ENCODE data around the gene IL12RB2. TPM values are rescaled to one million over a fixed set of nuclear protein-coding genes. Genes with fewer than 3 reads are reported as not detected.

The IL12RB2 gene
- total and polyA plus RNA-seq, 2 donors (not counting 1 experiment from before 2014, with no cell fraction given): 0.67 TPM; not detected in 1

GRCh38 chr1:67376381-67376780 lies 68.7 kb downstream of the IL12RB2 start:
- H3K4me3 Mint-ChIP-seq: no peak overlapping the region
- H3K27ac ChIP-seq (ENCODE audit: low read length in 2 of 2): no peak overlapping the region
- H4K20me1 ChIP-seq (ENCODE audit: control insufficient read depth, insufficient read depth, low read length, poor library complexity, severe bottlenecking): no peaks in the 10 kb centered on the region
- intact Hi-C loops (cut with micrococcal nuclease): no loop called here
- H3K9me3 Mint-ChIP-seq (ENCODE audit: insufficient read depth): peaks cover 6% of the 10 kb centered on the region
- no peaks in the 10 kb centered on the region for H3K4me1 Mint-ChIP-seq
- no peaks in the 10 kb centered on the region for H3K27me3 ChIP-seq (replicated peaks in 1 of 4; ENCODE audit: control extremely low read depth in 1 of 4, control insufficient read depth in 3 of 4, insufficient read depth in 4 of 4, low read length in 3 of 4)
- no peaks in the 10 kb centered on the region for H3K36me3 ChIP-seq (replicated peaks in 1 of 2; ENCODE audit: control extremely low read depth in 1 of 2, control insufficient read depth in 1 of 2, extremely low read depth in 1 of 2, insufficient read depth in 2 of 2, low read length in 1 of 2)
- H3K27ac Mint-ChIP-seq: no peak overlapping the region
- no peak overlapping the region for H3K4me2 ChIP-seq (replicated peaks; ENCODE audit: low read depth, low read length, poor library complexity, severe bottlenecking)
- H3K27me3 Mint-ChIP-seq: no peaks in the 10 kb centered on the region
- no peaks in the 10 kb centered on the region for H3K79me2 ChIP-seq (ENCODE audit: control insufficient read depth, insufficient read depth, low read length)
- CTCF ChIA-PET: no interaction called here
- ATAC-seq (ENCODE audit: low read depth) (no peak), DNase-seq (no peak)
- WGBS (ENCODE audit: insufficient coverage): 100% methylated on average over 2 of the region's 3 CpGs
- no peak overlapping the region for H3K4me3 ChIP-seq (ENCODE audit: control extremely low read depth in 1 of 5, extremely low read depth in 1 of 5, insufficient read depth in 1 of 5, low read depth in 2 of 5, low read length in 4 of 5)
- POLR2A ChIA-PET: no interaction called here
- H3K4me1 ChIP-seq (ENCODE audit: control insufficient read depth in 2 of 2, insufficient read depth in 2 of 2, low read length in 2 of 2): no peaks in the 10 kb centered on the region
- no peaks in the 10 kb centered on the region for H3K9me3 ChIP-seq (ENCODE audit: control extremely low read depth in 1 of 3, control insufficient read depth in 2 of 3, insufficient read depth in 1 of 3, low read length in 2 of 3)
- no peak overlapping the region for H3K9ac ChIP-seq (ENCODE audit: low read length)
- TF ChIP-seq EZH2 (IDR thresholded peaks at IDR 0.05; ENCODE audit: borderline replicate concordance, insufficient read depth, low read depth, low read length, poor library complexity, severe bottlenecking) (no peak), CTCF (IDR thresholded peaks at IDR 0.05) (no peak)
- H2AFZ ChIP-seq (ENCODE audit: insufficient read depth, low read depth, low read length, poor library complexity, severe bottlenecking): no peak overlapping the region

- ATAC-seq (ENCODE audit: low read depth) (no peak), DNase-seq (no peak)
- Histone ChIP-seq H3K27ac (ENCODE audit: low read length in 2 of 2) (no peak overlapping the region), H3K4me3 (ENCODE audit: control extremely low read depth in 1 of 5, extremely low read depth in 1 of 5, insufficient read depth in 1 of 5, low read depth in 2 of 5, low read length in 4 of 5) (no peak overlapping the region), H3K4me1 (ENCODE audit: control insufficient read depth in 2 of 2, insufficient read depth in 2 of 2, low read length in 2 of 2) (no peaks in the 10 kb centered on the region), H2AFZ (ENCODE audit: insufficient read depth, low read depth, low read length, poor library complexity, severe bottlenecking) (no peak overlapping the region), H3K79me2 (ENCODE audit: control insufficient read depth, insufficient read depth, low read length) (no peaks in the 10 kb centered on the region), H3K9me3 (ENCODE audit: control extremely low read depth in 1 of 3, control insufficient read depth in 2 of 3, insufficient read depth in 1 of 3, low read length in 2 of 3) (no peaks in the 10 kb centered on the region), H3K27me3 (replicated peaks in 1 of 4; ENCODE audit: control extremely low read depth in 1 of 4, control insufficient read depth in 3 of 4, insufficient read depth in 4 of 4, low read length in 3 of 4) (no peaks in the 10 kb centered on the region), H3K9ac (ENCODE audit: low read length) (no peak overlapping the region), H4K20me1 (ENCODE audit: control insufficient read depth, insufficient read depth, low read length, poor library complexity, severe bottlenecking) (no peaks in the 10 kb centered on the region), H3K36me3 (replicated peaks in 1 of 2; ENCODE audit: control extremely low read depth in 1 of 2, control insufficient read depth in 1 of 2, extremely low read depth in 1 of 2, insufficient read depth in 2 of 2, low read length in 1 of 2) (no peaks in the 10 kb centered on the region), H3K4me2 (replicated peaks; ENCODE audit: low read depth, low read length, poor library complexity, severe bottlenecking) (no peak overlapping the region)
- WGBS (ENCODE audit: insufficient coverage): no CpG with 5 or more reads among the region's 1 CpG
- Mint-ChIP-seq H3K4me3 (no peak overlapping the region), H3K27ac (no peak overlapping the region), H3K27me3 (no peaks in the 10 kb centered on the region), H3K4me1 (no peaks in the 10 kb centered on the region), H3K9me3 (ENCODE audit: insufficient read depth) (peaks cover 6% of the 10 kb centered on the region)
- CTCF ChIA-PET: no interaction called here
- POLR2A ChIA-PET: no interaction called here
- intact Hi-C loops (cut with micrococcal nuclease): no loop called here
- no peak for TF ChIP-seq CTCF (IDR thresholded peaks at IDR 0.05)
- TF ChIP-seq EZH2 (IDR thresholded peaks at IDR 0.05; ENCODE audit: borderline replicate concordance, insufficient read depth, low read depth, low read length, poor library complexity, severe bottlenecking): no peak
These were observed 69.6 kb downstream of the IL12RB2 start for GRCh38 chr1:67377253-67377652.
